Spleen (tissue), 11 donors: ENCODE results near the gene LCAT. TPM values are rescaled to one million over a fixed set of nuclear protein-coding genes. Genes with fewer than 3 reads are reported as not detected.

Experiments used
- DNase-seq: peaks from one replicate; pipeline ENCODE4 v3.0.0-alpha.2; 2020
- H3K27ac ChIP-seq, 8 donors: fragments of 200-600 bp; sonication (generic) in 7 of 8; 1 replicate in 4 of 8; 2 replicates in 4 of 8; pipeline versions ENCODE4 v1.5.0 to v1.8.0; 2016 to 2021; ENCODE audit warnings: inconsistent platforms in 4 of 8, mild to moderate bottlenecking in 4 of 8, moderate library complexity in 1 of 8
- H3K27me3 ChIP-seq, 7 donors: fragments of 200-600 bp; sonication (generic) in 6 of 7; replicated peaks in 1 of 7; 1 replicate in 4 of 7; 2 replicates in 3 of 7; pipeline versions ENCODE4 v1.5.0 to v1.8.0; 2016 to 2021; ENCODE audit warnings: inconsistent platforms in 3 of 7, mild to moderate bottlenecking in 1 of 7
- H3K36me3 ChIP-seq, 6 donors: fragments of 200-600 bp; sonication (generic) in 5 of 6; 1 replicate in 4 of 6; 2 replicates in 2 of 6; pipeline versions ENCODE4 v1.5.0 to v1.8.0; 2016 to 2021; ENCODE audit warnings: inconsistent platforms in 2 of 6
- H3K4me1 ChIP-seq, 6 donors: fragments of 200-600 bp; sonication (generic) in 5 of 6; 1 replicate in 3 of 6; 2 replicates in 3 of 6; pipeline versions ENCODE4 v1.5.0 to v1.8.0; 2016 to 2021; ENCODE audit warnings: inconsistent platforms in 3 of 6
- H3K4me3 ChIP-seq, 8 donors: fragments of 200-600 bp; sonication (generic) in 7 of 8; 1 replicate in 4 of 8; 2 replicates in 4 of 8; pipeline versions ENCODE4 v1.5.0 to v1.8.0; 2016 to 2021; ENCODE audit warnings: inconsistent platforms in 4 of 8, mild to moderate bottlenecking in 4 of 8, moderate library complexity in 2 of 8
- H3K9me3 ChIP-seq, 8 donors: fragments of 200-600 bp; sonication (generic) in 7 of 8; 1 replicate in 4 of 8; 2 replicates in 4 of 8; pipeline versions ENCODE4 v1.5.0 to v1.8.0; 2016 to 2021; ENCODE audit warnings: inconsistent platforms in 4 of 8
- CTCF ChIP-seq, 11 experiments: fragments of 200-600 bp in 7 of 11; fragments of 450-650 bp in 4 of 11; sonication (generic) in 4 of 11; IDR thresholded peaks in 8 of 11; conservative IDR thresholded peaks in 3 of 11; 1 replicate in 7 of 11; 2 replicates in 4 of 11; pipeline versions ENCODE4 v1.4.0 to v1.8.0; 2016 to 2021; ENCODE audit warnings: antibody characterized with exemption in 11 of 11, inconsistent platforms in 4 of 11, mild to moderate bottlenecking in 1 of 11
- POLR2A ChIP-seq, 3 donors: fragments of 450-650 bp; IDR thresholded peaks; one replicate each; pipeline ENCODE4 v1.5.1; 2017; ENCODE audit warnings: antibody characterized with exemption in 3 of 3, mild to moderate bottlenecking in 1 of 3
- POLR2AphosphoS5 ChIP-seq, 3 donors: sonication (generic); formaldehyde crosslinking; IDR thresholded peaks; one replicate each; pipeline ENCODE4 v1.5.1; 2017; ENCODE audit warnings: antibody characterized with exemption in 3 of 3
- WGBS, 5 donors: extraction: QIAGEN DNeasy Blood & Tissue Kit in 3 of 5; methylation state at CpG; one replicate each; pipeline versions ENCODE4 v1.1.5 to v1.1.7; 2013 to 2018; 5-methylcytosine and 5-hydroxymethylcytosine counted together
- intact Hi-C: fragments of 100-400 bp; cut with DNase I; formaldehyde crosslinking; loops from one replicate; pipeline ENCODE4 v1.15.0; 2023; ENCODE audit warnings: low total_unique reads
- polyA plus RNA-seq, 3 donors: library from polyadenylated mRNA; stranded (reverse); fragments of 200-250 nt; gene quantifications; one replicate each; pipeline ENCODE4 v1.2.1, GENCODE V29; 2013
- total RNA-seq, 7 donors: library from RNA; depleted of rRNA in 3 of 7; stranded (reverse); fragments of >200 nt in 3 of 7; fragmentation: NEBNext Ultra II Directional in 4 of 7; extraction: Animal tissue kit (Norgen Biotek cat#: 25700) in 4 of 7; gene quantifications; one replicate each; pipeline versions ENCODE4 v1.1.0 to v1.2.1, GENCODE V29; 2016 to 2021
- donor health status: healthy with polysubstance abuse.
- donor health status: DM: no; HTN: no; CAD: no; lungs with moderate emphysema.
- donor health status: DM: no; HTN: no; CAD: no.
- donor health status: Bipolar disorder and iron deficiency.
- donor health status: healthy.
- donor health status: DM: no; HTN: no; CAD: no.
- donor health status: DM: yes; HTN: yes; CAD: no.

LCAT gene
- total and polyA plus RNA-seq, 10 donors = 5.2 to 51.6 (median 17.0) TPM

DNA sequence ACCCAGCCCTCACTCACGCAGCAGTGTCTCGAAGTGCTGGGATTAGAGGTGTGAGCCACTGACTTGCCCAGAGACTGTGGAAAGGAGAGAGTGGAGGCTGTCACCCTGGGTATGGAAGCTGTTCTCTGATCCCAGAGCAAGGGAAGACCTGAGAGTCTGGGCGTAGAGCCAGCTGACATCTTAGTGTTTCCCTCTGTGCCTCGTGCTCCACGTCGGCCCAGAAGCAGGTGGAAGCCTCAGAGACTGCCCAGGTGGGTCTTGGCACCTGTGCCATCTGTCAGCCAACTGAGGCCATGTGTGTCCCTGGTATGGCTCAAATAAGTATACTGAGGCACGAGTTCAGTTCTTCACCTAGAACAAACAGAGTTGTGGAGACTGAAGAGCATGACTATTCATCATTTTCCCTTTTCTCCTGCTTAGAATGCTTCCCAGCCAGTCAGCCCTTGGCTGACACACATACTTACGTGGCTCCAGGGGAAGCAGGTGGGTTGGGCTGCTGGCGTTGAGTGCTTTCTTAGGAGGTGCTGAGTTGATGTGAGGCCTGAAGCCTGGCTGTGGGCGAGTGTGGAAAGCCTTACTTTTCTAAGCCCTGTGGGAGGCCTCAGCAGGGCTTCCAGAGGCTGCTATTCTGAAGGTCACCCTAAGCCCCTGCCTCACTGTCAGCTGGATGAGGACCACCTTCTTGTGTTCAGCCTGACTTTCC, 20.4 kb downstream of the LCAT start:
- intact Hi-C loops = loop anchor here (10.0 kb wide), 1 partner anchor 249 kb away; no protein-coding TSS in a partner anchor
- no peak overlapping the region for H3K4me3 ChIP-seq
- WGBS, 5 donors = 85 to 92% (median 90%) methylated on average over 9 to 10 of the region's 10 CpGs
- H3K27ac ChIP-seq = no peak overlapping the region
- TF ChIP-seq POLR2A (IDR thresholded peaks at IDR 0.05) (no peak), CTCF (IDR thresholded peaks at IDR 0.05 in 8 of 11, conservative IDR thresholded peaks at IDR 0.05 in 3 of 11) (no peak), POLR2AphosphoS5 (IDR thresholded peaks at IDR 0.05) (no peak)
- peaks cover 8 to 54% (median 29%) of the 10 kb centered on the region in 6 donors for H3K4me1 ChIP-seq
- no peaks in the 10 kb centered on the region for H3K9me3 ChIP-seq
- no peaks in the 10 kb centered on the region for H3K27me3 ChIP-seq
- peaks cover 0 to 94% (median 15%) of the 10 kb centered on the region in 6 donors for H3K36me3 ChIP-seq
- no peak for DNase-seq

- intact Hi-C loops = loop anchor here (10.0 kb wide), 1 partner anchor 248 kb away; no protein-coding TSS in a partner anchor
- 78 to 91% (median 86%) methylated on average over 4 to 8 of the region's 8 CpGs for WGBS, 5 donors
- H3K9me3 ChIP-seq = no peaks in the 10 kb centered on the region
- TF ChIP-seq POLR2A (IDR thresholded peaks at IDR 0.05) (no peak), POLR2AphosphoS5 (IDR thresholded peaks at IDR 0.05) (no peak), CTCF (IDR thresholded peaks at IDR 0.05 in 8 of 11, conservative IDR thresholded peaks at IDR 0.05 in 3 of 11) (no peak)
- H3K4me1 ChIP-seq = peaks cover 5 to 47% (median 24%) of the 10 kb centered on the region in 6 donors
- H3K4me3 ChIP-seq = no peak overlapping the region
- no peak for DNase-seq
- H3K36me3 ChIP-seq = peaks cover 0 to 94% (median 10%) of the 10 kb centered on the region in 6 donors
- no peak overlapping the region for H3K27ac ChIP-seq
- H3K27me3 ChIP-seq = no peaks in the 10 kb centered on the region
Observed at GRCh38 chr16:67922740-67923139, 21.2 kb downstream of the LCAT start.

- no peak for TF ChIP-seq POLR2A (IDR thresholded peaks at IDR 0.05)
- Histone ChIP-seq H3K4me3 (no peak overlapping the region), H3K36me3 (peaks cover 0 to 94% (median 6%) of the 10 kb centered on the region in 6 donors), H3K27me3 (no peaks in the 10 kb centered on the region), H3K27ac (no peak overlapping the region), H3K4me1 (peaks cover 5 to 47% (median 26%) of the 10 kb centered on the region in 6 donors), H3K9me3 (no peaks in the 10 kb centered on the region)
- intact Hi-C loops = loop anchor here (10.0 kb wide), 1 partner anchor 247 kb away; no protein-coding TSS in a partner anchor
- 70 to 88% (median 83%) methylated on average over 5 of the region's 5 CpGs for WGBS, 5 donors
- no peak for DNase-seq
Observed at GRCh38 chr16:67922221-67922620, 21.7 kb downstream of the LCAT start.

GRCh38 chr16:67919622-67920221, 24.2 kb downstream of the LCAT start:
- no peaks in the 10 kb centered on the region for H3K9me3 ChIP-seq
- H3K27ac ChIP-seq = no peak overlapping the region
- no peak for TF ChIP-seq POLR2AphosphoS5 (IDR thresholded peaks at IDR 0.05)
- TF ChIP-seq CTCF (IDR thresholded peaks at IDR 0.05 in 8 of 11, conservative IDR thresholded peaks at IDR 0.05 in 3 of 11) = no peak
- TF ChIP-seq POLR2A (IDR thresholded peaks at IDR 0.05) = no peak
- DNase-seq = no peak
- H3K4me1 ChIP-seq = peaks cover 0 to 34% (median 11%) of the 10 kb centered on the region in 6 donors
- H3K4me3 ChIP-seq = no peak overlapping the region
- peaks cover 0 to 98% (median 12%) of the 10 kb centered on the region in 6 donors for H3K36me3 ChIP-seq
- 81 to 95% (median 88%) methylated on average over 6 of the region's 6 CpGs for WGBS, 5 donors
- intact Hi-C loops = loop anchor here (10.0 kb wide), 1 partner anchor 245 kb away; no protein-coding TSS in a partner anchor
- H3K27me3 ChIP-seq = no peaks in the 10 kb centered on the region
